ENCODE results near the gene SLC7A10. TPM values are rescaled to one million over a fixed set of nuclear protein-coding genes. Genes with fewer than 3 reads are reported as not detected.
"Not testable (repeated sequence)": the region's sequence is repeated elsewhere in the genome, so short reads cannot be mapped to it uniquely, and the experiment has no call there.

Gene SLC7A10
- total RNA-seq, 2 experiments from 2014 or later, result not detected

DNA sequence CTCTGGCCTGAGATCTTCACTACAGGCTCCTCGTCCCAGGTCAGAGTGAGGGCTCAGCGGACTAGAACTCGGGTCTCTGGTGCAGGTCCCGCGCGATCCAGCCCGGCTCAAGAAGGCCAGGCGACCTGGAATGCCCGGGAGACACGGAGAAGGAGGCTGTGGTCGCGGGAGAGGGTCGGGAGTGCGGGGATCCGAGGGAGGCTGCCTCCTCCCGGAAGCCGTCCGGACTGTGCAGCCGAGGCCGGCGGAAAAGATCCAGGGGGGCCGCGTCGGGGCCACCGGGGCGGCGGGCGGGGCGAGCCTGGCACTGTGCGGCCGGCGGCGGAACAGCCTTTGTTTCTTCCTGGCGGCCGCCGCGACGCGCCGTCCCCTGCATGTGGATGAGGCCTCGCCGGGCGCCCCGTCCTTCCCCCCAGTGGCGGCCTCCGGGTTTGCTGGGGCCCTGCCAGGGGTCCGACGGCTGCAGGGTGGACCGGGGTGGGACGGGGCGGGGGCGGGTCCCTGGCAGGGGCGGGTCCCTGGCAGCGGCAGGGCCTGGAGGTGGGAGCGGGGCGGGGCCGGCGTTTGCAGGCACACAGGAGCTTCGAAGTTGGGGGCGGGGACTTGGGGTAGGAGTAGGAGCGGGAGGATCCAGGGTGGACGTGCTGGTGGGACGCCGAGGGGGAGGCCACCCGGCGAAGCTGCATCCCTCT is 1.0 kb upstream of the SLC7A10 start:
- POLR2A ChIA-PET, result no interaction called here
- CTCF ChIA-PET, result interaction anchor here (1.0 kb wide), 1 partner anchor 43 kb away, joined by 3 read pairs; no protein-coding TSS in a partner anchor

DNA sequence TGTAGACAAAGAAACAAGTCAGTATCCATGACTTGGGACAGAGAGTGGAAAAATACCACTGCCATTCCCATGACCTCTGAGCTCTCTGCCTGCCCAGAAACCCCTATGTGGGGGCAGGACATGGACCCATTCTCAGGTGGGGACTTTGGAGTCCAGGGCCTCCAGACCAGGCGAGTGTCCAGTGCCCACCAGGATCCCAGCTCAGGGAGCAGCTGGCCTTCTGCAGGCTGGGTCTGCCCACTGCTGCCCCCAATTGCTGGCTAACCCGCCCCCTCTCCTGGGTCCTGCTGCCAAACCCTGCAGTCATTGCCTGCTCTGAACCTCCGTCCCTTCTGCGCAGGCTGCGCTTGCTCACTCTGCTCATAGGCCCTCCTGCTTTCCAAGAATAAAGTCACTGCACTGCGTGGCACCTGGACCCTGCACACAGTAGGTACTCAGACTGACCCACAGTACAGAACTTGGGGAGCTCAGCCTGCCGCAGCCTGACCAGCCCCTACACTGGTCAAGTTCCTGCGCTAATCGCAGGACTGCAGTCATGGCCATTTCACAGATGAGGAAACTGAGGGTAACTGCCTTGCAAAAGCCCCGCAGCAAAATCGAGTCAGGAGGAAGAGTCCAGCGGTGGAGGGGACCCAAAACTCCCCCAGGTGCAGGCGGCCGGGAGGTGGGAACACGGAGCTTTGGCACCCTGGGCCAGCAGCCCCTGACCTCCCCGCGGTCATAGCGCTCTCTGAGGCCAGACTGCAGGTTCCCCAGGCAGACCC is 774 bp downstream of the SLC7A10 start:
- ChIA-PET CTCF (interaction anchor here (0.7 kb wide), 1 partner anchor 41 kb away, joined by 4 read pairs; no protein-coding TSS in a partner anchor), POLR2A (no interaction called here)

DNA sequence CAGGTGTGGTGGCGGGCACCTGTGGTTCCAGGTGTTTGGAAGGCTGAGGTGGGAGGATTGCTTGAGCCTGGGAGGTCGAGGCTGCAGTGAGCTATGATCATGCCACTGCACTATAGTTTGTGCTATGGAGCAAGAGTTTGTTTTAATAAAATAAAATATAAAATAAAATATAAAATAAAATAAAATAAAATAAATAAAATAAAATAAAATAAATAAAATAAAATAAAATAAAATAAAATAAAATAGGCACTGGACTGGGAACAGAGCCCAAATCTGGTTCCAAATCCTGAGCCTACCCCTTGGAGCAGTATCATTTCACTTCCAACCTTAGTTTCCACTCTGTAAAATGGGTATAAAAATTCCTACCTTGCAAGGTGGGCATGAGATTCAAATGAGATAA is 3.4 kb downstream of the SLC7A10 start:
- CTCF ChIA-PET, POLR2A ChIA-PET: not testable (repeated sequence)

DNA sequence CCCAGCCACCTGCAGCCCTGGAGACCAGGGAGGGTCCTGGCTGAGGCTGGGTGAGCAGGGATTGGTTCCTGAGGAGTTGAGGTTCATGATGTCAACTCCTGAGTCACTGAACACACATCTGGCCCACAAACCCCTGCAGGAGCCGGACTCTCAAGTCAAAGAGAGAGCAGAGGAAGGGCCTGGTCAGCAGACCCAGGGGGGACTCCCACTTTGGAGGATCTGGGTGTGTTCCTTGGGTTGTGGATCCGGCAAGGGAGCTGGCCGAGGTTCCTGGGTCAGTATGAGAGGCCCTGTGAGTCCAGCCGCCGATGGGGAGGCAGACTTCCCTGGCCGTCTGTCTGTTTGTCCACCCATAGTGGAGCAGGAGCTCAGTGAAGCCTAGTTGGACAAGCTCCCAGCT is 4.0 kb downstream of the SLC7A10 start:
- ChIA-PET POLR2A (no interaction called here), CTCF (no interaction called here)

DNA sequence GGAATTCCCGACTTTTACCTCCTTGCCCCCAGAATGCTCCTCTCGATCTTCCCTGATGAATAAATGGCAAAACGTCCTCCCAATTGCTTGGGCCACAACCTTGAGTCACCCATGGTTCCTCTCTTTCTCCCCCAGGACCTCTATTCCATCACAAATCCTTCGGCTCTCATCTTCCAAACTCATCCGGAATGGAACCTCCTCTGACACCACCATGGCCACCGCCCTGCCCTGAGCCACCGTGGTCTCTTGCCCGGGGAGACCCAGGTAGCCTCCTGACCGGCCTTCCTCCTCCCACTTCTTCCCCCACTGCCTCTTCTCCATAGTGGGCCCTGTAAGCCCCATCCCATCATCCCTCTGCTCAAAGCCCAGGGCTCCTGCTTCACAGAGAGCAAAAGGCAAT is 4.9 kb downstream of the SLC7A10 start:
- ChIA-PET CTCF (no interaction called here), POLR2A (no interaction called here)

DNA sequence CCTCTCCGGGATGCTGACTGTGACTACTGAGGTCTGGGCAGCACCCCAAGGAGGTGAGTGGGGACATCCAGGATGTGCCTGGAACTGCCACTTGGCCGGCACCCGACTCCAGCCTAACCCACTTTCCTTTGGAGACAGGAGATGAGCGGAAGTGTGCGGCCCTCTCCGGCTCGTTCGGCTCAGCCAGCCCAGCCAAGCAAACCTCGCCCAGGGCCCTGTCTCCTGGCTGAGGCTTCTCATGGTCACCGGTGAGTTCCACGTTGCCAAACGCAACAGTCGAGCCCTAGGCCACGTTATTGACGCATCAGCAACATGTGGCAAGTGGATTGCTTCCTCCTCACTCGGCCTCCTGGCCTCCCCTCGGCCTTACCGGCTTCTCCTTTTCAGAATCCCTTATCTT is 5.5 kb downstream of the SLC7A10 start:
- POLR2A ChIA-PET, result no interaction called here
- CTCF ChIA-PET, result no interaction called here

DNA sequence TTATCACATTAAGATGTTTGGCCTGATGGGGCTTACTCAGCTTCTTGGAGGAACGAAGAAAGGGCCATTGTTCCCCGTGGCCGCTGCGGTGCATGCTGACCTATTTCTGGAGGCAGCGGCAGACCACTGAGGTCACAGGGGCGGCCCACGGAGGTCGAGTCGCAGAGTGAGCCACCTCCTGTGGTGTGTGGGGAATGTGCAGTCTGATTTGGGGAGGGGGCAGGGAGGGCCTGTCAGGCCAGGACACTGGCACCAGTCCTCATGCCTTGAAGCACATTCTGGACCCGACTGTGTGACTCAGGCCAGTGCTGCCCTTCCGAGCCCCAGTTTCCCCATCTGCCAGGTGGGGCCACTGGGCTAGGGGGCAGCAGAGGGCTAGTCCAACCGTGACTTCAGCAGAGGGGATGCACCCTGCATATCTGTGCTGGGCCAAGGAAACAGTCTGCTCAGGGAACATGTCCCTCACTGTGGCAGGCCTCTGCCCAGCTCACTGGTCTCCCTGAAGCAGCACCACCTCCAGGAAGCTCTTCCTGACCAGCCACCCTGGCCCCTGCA is 6.3 kb downstream of the SLC7A10 start:
- ChIA-PET POLR2A (no interaction called here), CTCF (no interaction called here)

DNA sequence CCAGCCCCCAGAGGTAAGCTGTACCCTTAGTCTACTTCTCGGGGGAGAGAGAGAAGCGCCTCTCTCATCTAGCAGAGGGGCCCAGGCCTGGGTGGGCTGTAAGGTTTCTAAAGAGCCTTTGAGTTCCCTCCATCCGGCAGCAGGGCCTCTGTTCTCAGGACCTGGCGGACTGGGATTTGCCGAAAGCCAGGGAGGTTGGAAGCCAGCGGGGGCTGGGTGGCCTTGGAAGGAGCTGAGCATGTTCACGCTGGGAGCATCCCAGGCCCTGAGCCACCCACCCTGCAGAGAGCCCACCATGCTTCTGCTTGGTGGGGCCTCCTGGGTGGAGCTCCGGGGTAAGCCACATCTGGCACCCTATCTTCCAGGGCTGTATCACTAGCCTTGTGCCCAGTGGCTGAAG is 7.8 kb downstream of the SLC7A10 start:
- ChIA-PET POLR2A (no interaction called here), CTCF (no interaction called here)

DNA sequence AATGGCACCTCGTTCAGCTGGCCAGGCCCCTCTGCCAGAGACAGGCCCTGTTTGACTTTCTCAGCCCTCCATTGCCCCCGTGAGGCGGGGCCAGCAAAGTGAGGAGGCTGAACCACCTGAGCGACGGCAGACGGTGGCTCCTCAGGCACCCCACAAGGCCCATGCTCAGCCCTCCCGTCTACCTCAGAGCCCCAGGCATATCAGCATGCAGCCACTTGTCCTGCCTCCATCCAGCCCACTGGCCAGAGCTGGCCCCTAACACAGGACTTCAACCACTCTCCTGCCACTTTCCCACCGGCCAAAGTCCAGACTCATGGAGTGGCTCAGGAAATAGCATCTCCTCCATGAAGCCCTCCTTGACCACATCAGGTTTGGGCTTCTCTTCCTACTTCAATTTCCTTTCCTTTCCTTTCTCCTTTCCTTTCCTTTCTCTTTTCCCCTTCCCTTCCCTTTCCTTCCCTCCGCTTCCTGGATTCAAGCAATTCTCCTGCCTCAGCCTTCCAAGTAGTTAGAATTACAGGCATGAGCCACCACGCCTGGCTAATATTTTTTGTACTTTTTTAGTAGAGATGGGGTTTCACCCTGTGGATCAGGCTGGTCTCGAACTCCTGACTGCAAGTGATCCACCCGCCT is 9.3 kb downstream of the SLC7A10 start:
- ChIA-PET POLR2A (no interaction called here), CTCF (no interaction called here)

DNA sequence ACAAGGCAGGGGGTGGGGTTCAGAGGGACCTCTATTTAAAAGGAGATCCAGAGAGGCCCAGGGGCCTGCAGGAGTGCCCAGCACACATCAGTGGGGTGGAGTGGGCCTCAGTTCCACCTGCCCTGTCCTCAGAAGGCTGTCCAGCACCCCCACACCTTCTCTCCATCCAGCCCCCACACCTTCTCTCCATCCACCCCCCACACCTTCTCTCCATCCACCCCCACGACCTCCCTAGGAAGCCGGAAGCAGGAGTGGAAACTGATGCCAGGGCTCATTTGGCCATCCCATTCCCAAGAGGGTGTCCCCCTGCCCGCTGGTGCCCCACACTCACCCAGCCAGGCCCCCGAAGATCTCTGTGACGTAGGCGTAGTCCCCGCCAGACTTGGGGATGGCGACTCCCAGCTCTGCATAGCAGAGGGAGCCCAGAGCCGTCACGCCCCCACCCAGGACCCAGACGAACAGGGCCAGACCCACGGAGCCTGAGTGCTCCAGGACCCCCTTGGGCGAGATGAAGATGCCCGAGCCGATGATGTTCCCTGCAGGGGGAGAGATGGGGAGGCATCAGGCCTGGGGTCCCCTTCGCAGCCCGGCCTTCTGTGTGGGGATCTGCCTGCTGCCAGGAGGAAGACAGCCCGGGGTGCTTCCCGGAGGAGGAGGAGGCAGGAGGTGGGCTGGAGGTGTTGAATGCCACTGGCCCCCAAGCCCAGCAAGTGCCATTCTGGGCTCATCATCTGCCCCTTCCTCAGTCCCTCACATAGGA is 10.0 kb downstream of the SLC7A10 start:
- ChIA-PET CTCF (no interaction called here), POLR2A (no interaction called here)

DNA sequence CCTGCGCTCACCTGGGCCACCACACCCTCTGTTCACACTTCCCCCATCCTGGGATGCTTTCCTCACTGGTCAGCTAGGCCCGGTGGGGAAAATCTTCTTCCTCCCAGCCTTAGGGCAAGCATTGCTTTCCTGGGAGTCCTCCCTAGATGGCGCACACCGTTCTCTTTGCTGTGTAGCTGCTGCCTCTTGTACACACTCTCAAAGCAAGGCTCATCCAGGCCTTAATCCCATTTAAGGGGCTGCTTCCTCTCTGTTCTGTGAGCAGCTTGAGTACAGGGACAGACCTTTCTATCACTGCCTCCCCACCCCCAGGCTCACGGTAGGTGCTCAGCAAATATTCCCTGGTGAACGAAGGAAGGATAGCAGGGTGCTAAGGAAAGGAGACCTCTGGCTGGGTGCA is 11.1 kb downstream of the SLC7A10 start:
- POLR2A ChIA-PET, result no interaction called here
- CTCF ChIA-PET, result interaction anchor here (1.1 kb wide), 1 partner anchor 88 kb away, joined by 4 read pairs; the partner anchor contains the start of gene CEBPA

DNA sequence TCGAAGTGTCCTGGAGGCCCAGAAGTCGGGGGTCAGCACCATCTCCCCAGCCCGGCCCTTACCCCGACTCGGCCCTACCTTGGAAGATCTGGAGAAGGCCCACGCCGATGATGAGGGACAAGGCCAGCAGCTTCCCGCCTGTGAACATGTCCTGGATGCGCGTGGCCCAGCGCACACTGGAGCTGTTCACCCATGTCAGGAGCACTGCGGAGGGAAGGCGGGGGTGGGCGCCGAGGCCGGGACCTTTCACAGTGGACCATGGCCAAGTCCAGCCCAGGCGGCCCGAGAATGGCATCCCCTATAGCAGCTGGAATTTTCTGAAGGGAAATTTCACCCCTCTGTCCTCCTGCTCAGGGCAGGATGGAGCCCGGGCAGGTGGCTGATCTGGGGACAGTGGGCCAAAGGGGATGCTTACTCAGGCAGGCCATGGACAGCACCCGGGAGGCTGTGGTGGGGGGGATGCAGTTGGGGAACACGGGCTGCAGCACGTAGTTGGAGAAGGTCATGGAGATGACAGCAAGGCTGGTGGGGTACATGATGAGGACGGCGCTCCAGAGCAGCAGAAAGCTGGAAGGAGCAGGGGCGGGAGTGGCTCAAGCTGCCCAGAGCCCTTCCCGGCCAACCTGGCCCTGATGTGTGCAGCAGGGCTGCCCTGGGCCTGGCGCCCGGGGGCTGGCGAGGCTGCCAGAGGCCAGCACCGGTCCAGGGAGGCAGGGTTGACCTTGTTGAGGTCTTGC is 13.0 kb downstream of the SLC7A10 start:
- CTCF ChIA-PET, result no interaction called here
- POLR2A ChIA-PET, result no interaction called here

DNA sequence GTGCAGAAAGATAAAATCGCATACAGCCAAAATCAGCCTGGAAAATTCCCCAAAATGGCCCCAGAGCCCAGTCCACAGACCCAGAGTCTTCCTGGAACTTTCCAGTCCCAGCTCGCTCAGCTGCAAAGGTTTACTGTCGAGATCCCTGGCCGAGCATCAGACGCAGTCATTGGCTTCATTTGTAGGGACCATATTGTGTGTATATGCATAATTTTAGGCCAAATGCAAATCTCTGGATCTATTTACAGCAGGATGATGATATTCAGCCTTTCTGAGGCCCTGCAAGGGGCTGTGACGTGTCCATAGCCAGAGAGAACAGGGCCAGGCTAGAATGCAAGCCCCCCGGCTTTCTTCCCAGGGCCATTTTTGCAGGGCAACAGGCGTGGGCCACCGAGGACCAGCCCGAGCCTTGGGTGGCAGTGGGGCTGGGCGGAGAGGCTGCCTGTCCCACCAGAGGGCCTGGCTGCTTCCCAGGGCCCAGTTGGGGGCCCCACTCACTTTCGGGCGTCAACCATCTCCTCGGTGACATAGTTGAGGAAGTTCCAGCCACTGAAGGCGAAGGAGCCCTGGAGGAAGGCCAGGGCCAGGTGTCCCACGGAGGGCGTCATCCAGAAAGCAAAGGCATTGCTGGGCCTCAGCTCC is 13.7 kb downstream of the SLC7A10 start:
- CTCF ChIA-PET, result no interaction called here

DNA sequence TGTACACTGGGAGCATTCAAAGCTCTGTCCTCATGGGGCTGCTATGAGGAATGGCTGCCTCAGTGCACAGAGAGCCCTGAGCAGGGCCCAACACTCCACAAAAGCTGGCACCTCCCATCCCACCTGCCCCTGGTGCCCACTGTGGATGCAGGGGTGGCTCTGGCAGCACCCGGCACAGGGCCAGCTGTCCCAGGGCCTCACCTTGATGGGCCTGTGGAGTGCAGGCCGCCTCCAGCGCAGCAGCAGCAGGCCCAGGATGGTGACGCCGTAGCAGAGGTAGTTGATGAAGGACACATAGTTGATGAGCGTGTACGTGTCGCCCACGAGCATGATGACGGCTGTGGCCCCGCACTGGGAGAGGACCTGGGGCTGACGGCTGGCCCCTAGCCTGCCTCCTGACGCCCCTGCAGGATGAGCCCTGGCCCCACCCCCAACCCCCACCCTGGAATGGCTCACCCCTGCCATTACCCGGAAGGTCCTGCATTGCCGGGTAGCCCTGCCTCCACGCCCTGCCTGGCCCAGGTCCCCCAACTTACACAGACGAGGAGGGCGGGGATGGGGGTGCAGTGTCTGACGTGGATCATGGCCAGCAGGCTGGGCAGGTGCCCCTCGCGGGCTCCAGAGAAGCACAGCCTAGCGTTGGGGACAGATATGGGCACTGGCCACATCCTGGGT is 15.2 kb downstream of the SLC7A10 start:
- CTCF ChIA-PET, result no interaction called here

More for the DNA sequence above, 13.7 kb downstream of the SLC7A10 start:
- POLR2A ChIA-PET, result no interaction called here

DNA sequence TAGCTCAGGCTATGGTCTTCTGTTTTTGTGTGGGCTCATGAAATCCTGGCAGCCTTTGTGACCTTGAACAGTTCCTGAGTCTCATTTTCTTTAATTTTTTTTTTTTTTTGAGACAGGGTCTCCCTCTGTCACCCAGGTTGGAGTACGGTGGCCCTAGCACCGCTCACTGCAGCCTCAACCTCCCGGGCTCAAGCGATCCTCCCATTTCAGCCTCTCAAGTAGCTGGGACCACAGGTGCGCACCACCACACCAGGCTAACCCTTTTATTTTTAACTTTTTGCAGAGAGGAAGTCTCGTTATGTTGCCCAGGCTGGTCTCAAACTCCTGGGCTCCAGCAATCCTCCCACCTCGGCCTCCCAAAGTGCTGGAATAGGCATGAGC is 15.8 kb downstream of the SLC7A10 start:
- POLR2A ChIA-PET, result not testable (repeated sequence)

More for the DNA sequence above, 15.2 kb downstream of the SLC7A10 start:
- POLR2A ChIA-PET, result no interaction called here

DNA sequence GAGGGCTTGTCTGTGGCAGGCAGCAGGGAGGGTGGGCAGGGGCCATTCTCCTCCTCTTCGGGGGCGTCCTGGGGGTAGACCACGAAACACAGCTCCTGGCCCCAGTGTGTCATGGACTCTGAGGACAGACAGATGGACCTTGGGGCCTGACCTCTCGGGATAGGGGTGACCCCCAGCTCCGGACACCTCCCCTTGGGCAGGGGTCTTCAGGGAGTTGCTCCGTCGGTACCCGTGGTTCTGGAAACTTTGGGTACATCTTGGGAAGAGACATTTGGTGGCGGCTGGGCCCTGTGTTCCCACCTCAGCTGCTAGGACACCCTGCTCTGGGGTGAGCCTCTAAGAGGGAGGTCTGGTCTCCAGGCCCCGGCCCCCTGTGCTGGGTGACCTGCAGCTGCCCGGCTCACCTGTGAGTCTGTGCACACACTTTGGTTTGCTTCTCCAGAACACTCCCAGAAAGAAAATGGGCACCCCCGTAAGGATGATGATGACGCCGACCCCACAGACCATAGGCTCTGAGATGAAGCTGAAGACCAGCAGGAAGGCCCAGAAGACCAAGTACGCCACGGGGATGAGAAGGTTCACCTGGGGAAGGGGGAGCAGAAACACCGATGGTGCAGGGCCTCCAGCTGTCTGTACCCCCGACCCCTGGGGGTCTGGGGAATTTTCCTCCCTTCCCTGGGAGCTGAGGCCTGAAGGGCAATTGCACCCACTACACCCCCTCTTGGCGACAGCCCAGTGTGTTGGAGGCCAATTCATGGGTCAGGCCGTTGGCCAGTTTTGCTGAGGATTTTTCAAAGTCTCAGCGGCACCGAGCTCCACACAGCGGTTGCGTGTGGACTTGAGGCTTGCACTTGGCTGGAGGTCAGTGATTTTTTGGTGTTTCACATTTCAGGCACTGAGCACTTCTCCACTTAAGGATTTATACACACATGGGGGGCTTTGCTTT is 16.5 kb downstream of the SLC7A10 start:
- CTCF ChIA-PET, result interaction anchor here (0.7 kb wide), 1 partner anchor 207 kb away, joined by 3 read pairs; no protein-coding TSS in a partner anchor
- POLR2A ChIA-PET, result no interaction called here

More for the DNA sequence above, 15.8 kb downstream of the SLC7A10 start:
- CTCF ChIA-PET, result interaction anchor here (0.7 kb wide), 1 partner anchor 206 kb away, joined by 3 read pairs; no protein-coding TSS in a partner anchor

DNA sequence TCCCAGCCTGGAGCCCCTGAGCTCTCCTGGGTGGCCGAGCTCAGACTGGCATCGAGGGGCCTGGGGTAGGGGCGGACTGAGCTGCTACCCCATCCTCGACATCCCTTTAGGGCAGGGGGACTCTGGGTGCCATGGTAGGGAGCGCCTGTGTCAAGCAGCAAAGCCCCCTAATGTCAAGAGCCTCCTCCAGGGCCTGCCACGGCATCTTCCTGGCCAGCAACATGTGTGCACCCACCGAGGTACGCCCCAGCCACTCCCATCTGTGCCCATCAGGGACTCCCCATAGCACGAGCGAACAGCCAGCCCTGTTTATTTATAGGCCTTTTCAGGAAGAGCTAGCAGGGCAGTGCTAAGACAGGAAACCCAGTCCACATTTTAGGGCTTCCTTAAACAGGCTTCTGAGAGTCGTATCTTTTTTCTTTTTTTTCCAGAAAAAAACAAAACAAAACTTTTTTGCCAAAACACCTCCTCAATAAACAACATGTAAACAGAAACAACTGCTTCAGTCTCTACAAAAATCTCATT is 17.2 kb downstream of the SLC7A10 start:
- POLR2A ChIA-PET, result interaction anchor here (0.5 kb wide), 1 partner anchor 612 kb away, joined by 3 read pairs; no protein-coding TSS in a partner anchor

More for the DNA sequence above, 17.2 kb downstream of the SLC7A10 start:
- CTCF ChIA-PET, result no interaction called here
